IPS-11a (cell line): Measurements from ENCODE around the gene CACNA1B.
"Not testable (repeated sequence)": the region's sequence is repeated elsewhere in the genome, so short reads cannot be mapped to it uniquely, and the experiment has no call there.

ENCODE experiments used
- H3K4me3 ChIP-seq: one replicate; pipeline ENCODE4 v1.5.1; 2013; ENCODE audit warnings: low read depth, low read length, control low read depth

Gene CACNA1B

GRCh38 chr9:138095813-138096518 is 218.4 kb downstream of the CACNA1B start:
- no peak overlapping the region for H3K4me3 ChIP-seq

- H3K4me3 ChIP-seq, result no peak overlapping the region
These were observed 218.9 kb downstream of the CACNA1B start for GRCh38 chr9:138096519-138096845.

DNA sequence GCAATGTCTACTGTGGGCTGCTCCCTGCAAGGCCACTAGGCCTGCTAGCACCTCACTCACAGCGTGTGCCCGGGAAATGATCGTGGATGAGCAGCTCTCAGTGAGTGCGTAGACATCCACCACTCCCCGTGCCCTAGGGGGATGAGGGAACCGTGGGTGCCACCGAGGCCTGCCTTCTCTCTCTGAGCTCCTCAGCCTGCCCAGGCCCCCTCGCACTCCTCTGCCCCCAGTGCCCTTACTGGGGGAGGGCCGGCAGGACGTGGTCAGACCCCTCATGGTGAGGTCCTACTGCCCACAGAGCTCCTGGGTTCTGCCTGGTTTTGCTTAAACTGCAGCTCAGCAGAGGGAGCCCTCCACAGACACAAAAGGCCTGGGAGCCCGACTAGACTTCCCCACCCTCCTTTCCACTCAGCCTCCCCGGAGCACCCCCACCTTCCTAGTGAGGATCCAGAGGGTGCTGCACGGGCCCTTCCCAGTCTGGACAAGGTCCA is 220.0 kb downstream of the CACNA1B start:
- no peak overlapping the region for H3K4me3 ChIP-seq

GRCh38 chr9:138098116-138098907 is 220.7 kb downstream of the CACNA1B start:
- H3K4me3 ChIP-seq, result no peak overlapping the region

DNA sequence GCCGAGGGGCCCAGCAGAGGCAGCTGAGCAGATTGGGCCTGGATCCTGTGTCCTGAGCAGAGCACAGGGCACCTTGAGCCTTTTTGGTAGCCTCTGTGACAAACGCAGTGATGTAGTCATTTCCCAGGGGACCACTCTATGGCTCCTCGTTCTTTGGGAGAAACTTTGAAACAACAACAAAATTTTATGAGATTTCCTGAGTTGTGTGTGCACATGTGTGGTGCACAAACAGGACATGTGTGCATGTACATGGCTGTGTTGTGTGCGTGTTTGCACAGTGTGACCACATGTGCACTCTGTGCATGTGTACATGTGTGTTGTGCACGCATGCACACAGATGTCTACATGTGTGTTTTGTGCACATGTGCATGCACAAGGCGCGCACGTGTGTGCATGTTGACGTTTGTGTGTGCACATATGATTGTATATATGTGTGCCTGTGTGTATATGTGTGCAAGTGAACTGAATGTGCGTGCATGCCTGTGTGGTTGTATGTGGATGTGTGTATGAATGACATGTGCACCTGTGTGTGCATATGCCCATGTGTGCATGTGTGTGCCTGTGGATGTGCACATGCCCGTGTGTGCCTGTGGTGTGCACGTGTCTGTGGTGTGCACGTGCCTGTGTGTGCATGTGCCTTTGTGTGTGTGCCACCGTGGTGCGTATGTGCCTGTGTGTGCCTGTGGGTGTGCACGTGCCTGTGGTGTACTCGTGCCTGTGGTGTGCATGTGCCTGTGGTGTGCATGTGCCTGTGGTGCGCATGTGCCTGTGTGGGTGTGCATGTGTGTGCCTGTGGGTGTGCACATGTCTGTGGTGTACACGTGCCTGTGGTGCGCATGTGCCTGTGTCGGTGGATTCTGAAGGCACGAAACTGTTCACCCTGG is 221.6 kb downstream of the CACNA1B start:
- H3K4me3 ChIP-seq, result no peak overlapping the region

DNA sequence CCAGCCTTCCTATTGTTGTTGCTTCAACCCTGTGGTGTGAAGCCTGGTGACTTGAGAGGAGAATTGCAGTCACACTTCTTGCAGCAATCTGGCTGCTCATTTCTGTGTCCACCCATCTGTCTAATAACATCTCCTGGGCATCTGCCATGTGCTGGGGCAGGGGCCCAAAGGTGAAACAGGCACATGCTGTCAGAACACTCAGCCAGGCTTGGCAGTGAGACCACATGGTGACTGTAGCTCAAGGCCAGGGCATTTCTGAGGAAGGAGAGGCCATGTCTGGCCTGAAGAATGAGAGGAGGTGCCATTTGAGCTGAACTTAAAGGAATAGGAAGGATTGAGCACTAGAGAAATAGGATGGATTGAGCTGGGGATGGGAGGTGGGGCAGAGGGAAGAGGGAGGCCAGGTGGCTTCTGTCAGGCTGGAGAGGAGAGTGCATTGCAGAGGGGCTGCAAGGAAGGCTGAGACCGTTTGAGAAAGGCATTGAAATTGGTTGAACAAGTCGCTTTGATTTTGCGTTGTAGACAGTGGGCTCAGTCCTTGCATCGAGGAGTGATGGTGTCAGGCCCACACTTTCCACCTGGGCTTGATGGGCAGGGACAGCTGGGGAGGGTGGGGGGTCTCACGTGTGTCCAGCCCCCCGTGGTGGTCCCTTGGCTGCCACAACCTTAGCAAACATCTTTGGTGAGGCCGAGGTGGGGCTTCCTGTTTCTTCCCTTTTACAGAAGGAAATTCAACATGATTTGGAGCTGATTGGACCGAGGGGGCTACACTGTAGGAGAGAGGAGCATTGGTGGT is 222.4 kb downstream of the CACNA1B start:
- no peak overlapping the region for H3K4me3 ChIP-seq

GRCh38 chr9:138100711-138101350 is 223.2 kb downstream of the CACNA1B start:
- H3K4me3 ChIP-seq, result no peak overlapping the region

DNA sequence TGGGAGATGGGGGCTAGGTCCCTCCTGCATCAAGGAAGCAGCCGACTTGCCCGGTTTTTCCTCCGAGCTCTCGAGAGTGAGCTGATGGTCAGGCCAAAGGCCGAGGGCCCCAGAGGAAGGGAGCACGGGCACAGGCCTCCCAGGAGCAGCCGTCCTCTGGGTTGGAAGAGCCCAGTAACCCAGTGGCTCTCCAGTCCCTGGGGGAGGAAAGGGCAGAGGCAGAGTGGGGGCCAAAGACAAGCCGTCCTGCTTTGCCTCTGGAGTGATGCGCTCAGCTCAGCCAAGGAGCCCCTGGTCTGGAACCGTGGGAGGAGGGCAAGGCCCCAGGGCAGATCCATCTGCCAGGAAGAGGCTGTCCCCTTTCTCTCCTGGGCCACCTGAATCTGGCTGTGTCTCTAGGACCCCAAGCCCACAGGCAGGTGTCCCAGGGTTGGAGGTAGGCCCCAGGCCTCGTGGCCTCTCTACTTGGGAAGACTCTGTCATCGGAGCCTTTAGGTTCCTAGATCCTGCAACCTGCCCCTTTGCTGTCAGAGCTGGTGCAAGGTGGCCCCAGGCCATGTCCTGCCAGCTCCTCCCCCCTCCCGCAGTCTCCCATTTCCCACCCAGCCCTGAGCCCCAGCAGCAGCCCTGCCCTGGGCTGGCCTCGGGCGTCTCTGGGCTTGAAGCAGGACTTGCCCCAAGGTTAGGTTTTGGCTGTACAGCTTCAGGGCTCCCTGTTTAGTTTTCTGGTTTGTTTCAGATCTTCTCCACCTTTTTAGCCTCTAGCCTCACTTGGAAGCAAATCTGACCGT is 224.1 kb downstream of the CACNA1B start:
- no peak overlapping the region for H3K4me3 ChIP-seq

DNA sequence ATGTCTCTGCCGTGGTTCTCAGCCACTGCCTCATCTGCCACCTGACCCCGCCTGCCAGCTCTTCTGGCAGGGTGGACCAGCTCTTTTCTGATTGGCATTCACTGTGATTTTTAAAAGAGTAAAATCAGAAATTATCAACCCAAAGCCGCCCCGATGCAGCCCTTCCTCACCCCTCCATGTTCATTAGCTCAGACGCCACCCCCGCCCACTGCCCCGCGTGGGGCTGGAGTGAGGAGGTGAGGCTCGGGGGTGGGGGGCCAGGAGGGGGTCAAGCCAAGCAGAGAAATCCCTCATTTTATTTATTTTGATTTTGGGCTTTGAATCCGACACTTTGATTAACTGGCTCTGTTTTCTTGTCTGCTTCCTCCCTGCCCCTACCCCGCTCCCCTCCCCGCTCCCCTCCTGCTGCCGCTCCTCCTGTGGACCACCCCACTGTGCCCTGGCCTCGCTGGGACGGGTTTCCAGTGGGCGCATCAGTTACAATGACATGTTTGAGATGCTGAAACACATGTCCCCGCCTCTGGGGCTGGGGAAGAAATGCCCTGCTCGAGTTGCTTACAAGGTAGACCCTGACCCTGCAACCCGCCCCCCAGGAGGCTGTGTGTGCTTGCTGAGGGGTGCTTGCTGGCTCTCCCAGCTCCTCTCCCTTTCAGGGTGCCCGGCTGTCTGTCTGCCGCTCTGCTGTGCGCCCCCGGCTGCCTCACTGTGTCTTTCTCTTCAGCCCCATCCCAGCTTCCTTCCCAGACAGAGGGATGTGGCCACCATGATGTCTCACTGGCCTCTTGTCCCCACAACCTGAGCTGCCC is 224.9 kb downstream of the CACNA1B start:
- no peak overlapping the region for H3K4me3 ChIP-seq

GRCh38 chr9:138103111-138103848 is 225.7 kb downstream of the CACNA1B start:
- no peak overlapping the region for H3K4me3 ChIP-seq

- H3K4me3 ChIP-seq, result no peak overlapping the region
These were observed 226.2 kb downstream of the CACNA1B start for GRCh38 chr9:138103849-138104206.

DNA sequence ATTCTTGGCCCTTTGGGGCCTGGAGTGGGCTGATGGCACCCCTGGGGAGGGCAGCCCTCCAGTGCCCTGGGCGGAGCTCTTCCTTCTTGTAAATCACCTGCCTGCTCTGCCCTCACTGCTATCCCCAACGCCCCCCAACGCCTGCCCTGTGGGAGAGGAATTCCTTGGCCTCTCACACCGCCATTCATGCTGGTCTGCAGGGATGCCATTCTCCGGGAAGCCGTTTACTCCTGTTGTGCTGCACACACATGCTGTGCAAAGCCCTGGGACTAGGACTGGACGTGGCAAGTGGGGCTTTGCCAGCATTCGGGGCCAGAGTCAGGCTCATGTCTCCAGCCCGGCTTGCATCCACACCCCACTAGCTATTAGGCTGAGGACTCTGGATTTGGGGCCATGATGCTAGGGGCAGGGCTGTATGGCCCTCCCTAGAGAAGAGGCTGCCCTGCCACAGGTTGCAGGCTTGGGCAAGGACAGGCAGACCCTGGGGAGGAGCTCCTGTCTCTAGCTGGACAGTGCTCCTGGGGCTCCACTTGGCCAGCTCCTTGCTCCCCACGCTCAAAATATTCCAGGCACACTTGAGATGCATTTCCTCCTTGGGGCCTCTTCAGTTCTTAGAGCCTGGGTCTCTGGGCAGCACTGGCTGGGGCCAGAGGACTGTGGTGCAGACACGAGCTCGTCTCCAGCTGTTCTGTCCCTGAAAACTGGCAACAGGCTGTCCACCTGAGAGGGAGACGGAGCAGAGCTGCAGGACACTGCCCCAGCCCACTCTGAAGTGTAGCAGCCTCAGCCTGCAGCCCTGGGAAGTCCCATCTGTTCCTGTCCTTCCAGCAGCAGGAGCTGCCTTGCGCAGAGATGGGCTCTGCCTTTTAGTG is 226.9 kb downstream of the CACNA1B start:
- no peak overlapping the region for H3K4me3 ChIP-seq

DNA sequence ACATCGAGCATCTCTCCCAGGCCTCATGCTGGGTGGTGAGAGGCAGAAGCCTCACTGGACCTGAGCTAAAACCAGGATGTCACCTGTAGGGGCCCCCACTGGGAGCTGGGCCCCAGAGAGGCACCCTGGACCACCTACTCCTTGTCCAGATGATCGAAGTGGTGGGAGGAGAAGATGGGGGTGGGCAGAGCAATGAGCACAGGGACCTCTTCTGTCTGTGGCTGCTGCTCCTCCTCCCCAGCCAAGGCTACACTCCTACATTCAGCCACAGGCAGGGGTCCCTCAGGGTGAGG is 227.5 kb downstream of the CACNA1B start:
- H3K4me3 ChIP-seq, result no peak overlapping the region

DNA sequence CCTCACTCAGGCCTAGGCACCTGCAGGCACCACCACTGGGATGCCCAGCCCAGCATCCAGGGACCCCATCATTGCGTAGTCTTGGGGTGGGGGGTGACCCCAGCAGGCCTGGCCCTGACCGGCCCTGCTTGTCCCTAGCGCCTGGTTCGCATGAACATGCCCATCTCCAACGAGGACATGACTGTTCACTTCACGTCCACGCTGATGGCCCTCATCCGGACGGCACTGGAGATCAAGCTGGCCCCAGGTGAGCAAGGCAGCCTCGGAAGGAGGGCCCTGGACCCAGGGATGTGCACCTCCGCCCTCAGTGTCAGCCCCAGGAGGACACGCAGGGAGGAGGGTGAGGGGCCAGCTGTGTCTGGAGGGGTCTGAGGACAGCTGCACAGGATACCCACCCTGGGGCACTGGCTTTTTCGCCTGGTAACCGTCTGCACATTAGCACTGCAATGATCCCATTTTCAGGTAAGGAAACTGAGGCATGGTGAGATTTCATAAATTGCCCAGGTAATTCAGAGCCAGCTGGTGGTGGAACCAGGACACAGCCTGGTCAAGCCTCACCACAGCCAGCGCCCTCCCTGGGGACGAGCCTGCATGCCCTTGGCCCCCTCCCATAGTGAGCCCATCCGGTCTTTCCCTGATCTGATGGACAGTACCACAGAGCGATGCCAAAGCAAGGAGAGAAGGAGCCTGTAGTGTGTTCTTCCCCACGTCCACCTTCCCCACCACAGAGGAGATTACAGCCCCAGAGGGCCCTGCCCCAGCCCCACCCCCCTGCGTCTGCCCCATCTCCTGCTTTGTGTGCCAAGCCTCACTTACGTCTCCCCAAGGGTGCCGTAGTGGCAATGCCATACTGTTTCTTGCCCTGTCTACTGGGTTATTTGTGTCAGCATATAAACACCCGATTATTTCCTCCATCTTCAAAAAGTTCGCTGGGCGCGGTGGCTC is 228.3 kb downstream of the CACNA1B start:
- H3K4me3 ChIP-seq, result no peak overlapping the region

- not testable (repeated sequence) for H3K4me3 ChIP-seq
These were observed 229.5 kb downstream of the CACNA1B start for GRCh38 chr9:138107039-138107438.

DNA sequence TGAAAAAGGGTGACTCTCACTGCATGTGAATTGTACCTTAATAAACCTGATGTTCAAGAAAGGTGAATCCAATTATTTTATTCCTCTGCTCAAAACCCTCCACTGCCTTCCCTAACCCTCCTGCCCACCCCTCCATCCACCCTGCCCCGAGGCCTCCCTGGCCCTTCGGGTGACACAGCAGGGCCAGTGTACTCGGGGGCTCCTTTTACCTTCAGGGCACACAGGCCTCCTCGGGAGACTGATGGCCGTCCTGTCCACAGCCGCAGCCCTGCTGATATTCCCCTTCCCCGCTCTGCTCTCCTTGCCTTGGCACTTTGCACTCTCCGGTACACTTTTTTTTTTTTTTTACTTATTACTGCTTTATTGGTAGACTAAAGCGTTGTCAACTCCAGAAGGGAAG is 234.0 kb downstream of the CACNA1B start:
- H3K4me3 ChIP-seq, result no peak overlapping the region
